NCI-H748 (cell line): ENCODE data around the gene ZBTB14.

Experiments used
- DNase-seq: peaks from one replicate; lab custom pipeline; 2025; ENCODE audit not compliant: unreplicated experiment; lab: John Stamatoyannopoulos, UW

The ZBTB14 gene

GRCh38 chr18:5294457-5295230 is 882 bp downstream of the ZBTB14 start:
- peak; percentile 84 for DNase-seq

- DNase-seq = no peak
Measured at GRCh38 chr18:5294113-5294456, 1.4 kb downstream of the ZBTB14 start.

GRCh38 chr18:5288517-5288935 is 7.0 kb downstream of the ZBTB14 start:
- no peak for DNase-seq

- no peak for DNase-seq
Measured at GRCh38 chr18:5287854-5288253, 7.7 kb downstream of the ZBTB14 start.

GRCh38 chr18:5286525-5286924 is 9.0 kb downstream of the ZBTB14 start:
- DNase-seq = no peak

- peak; percentile 72 for DNase-seq
Measured at GRCh38 chr18:5285326-5285725, 10.2 kb downstream of the ZBTB14 start.

GRCh38 chr18:5284808-5285207 is 10.7 kb downstream of the ZBTB14 start:
- DNase-seq = no peak

GRCh38 chr18:5282770-5283169 is 12.8 kb downstream of the ZBTB14 start:
- no peak for DNase-seq

- DNase-seq = no peak
Measured at GRCh38 chr18:5276947-5277346, 18.6 kb downstream of the ZBTB14 start.

- no peak for DNase-seq
Measured at GRCh38 chr18:5275872-5276271, 19.7 kb downstream of the ZBTB14 start.

GRCh38 chr18:5268874-5269273 is 26.7 kb downstream of the ZBTB14 start:
- DNase-seq = no peak

GRCh38 chr18:5266721-5267120 is 28.8 kb downstream of the ZBTB14 start:
- no peak for DNase-seq

- no peak for DNase-seq
Measured at GRCh38 chr18:5253910-5254309, 41.6 kb downstream of the ZBTB14 start.

- no peak for DNase-seq
Measured at GRCh38 chr18:5251117-5251516, 44.4 kb downstream of the ZBTB14 start.

GRCh38 chr18:5250603-5251002 is 44.9 kb downstream of the ZBTB14 start:
- no peak for DNase-seq

- no peak for DNase-seq
Measured at GRCh38 chr18:5244941-5245340, 50.6 kb downstream of the ZBTB14 start.

GRCh38 chr18:5239447-5239846 is 56.1 kb downstream of the ZBTB14 start:
- DNase-seq = no peak
